ENCODE data around the gene METTL6.

GRCh38 chr3:15368561-15369135 is 58.7 kb downstream of the METTL6 start:
- TF ChIP-seq EZH2 (IDR thresholded peaks at IDR 0.05; ENCODE audit: insufficient read depth, poor library complexity, severe bottlenecking): no peak
- TF ChIP-seq EZH2phosphoT487 (IDR thresholded peaks at IDR 0.05; ENCODE audit: insufficient read depth, low read depth): no peak

Measured in GM23248 (cell line).